ENCODE data around the gene TMED8. TPM values are rescaled to one million over a fixed set of nuclear protein-coding genes. Genes with fewer than 3 reads are reported as not detected.

Gene TMED8
- total RNA-seq, 1 experiment from 2014 or later = 14.2 TPM

GRCh38 chr14:77377502-77377844 lies 579 bp upstream of the TMED8 start:
- no peaks in the 10 kb centered on the region for H3K36me3 Mint-ChIP-seq
- ChIA-PET POLR2A (interaction anchor here (0.6 to 1.3 kb wide), 3 partner anchors 56 to 126 kb away, joined by 3 to 6 read pairs (median 5); partner anchors contain the start of gene GSTZ1), CTCF (interaction anchor here (0.6 to 2.0 kb wide), 13 partner anchors 12 to 307 kb away, joined by 3 to 19 read pairs (median 5); partner anchors contain the start of genes GSTZ1, POMT2 and VIPAS39)
- no peaks in the 10 kb centered on the region for H3K9me3 Mint-ChIP-seq
- ATAC-seq (no peak), DNase-seq (ENCODE audit: low spot score) (no peak)
- no peaks in the 10 kb centered on the region for H3K27me3 Mint-ChIP-seq (ENCODE audit: low read depth)
- H3K4me1 Mint-ChIP-seq = peaks cover 9% of the 10 kb centered on the region
- H3K4me3 Mint-ChIP-seq = no peak overlapping the region
- TF ChIP-seq RORB (CRISPR knock-in tag; IDR thresholded peaks at IDR 0.05) (no peak), NR1H2 (CRISPR knock-in tag; IDR thresholded peaks at IDR 0.05) (no peak), ZNF281 (CRISPR knock-in tag; IDR thresholded peaks at IDR 0.05) (no peak), SOX15 (CRISPR knock-in tag; IDR thresholded peaks at IDR 0.05) (no peak), MYBL2 (CRISPR knock-in tag; IDR thresholded peaks at IDR 0.05) (no peak)
- TF ChIP-seq, protein P1, sequence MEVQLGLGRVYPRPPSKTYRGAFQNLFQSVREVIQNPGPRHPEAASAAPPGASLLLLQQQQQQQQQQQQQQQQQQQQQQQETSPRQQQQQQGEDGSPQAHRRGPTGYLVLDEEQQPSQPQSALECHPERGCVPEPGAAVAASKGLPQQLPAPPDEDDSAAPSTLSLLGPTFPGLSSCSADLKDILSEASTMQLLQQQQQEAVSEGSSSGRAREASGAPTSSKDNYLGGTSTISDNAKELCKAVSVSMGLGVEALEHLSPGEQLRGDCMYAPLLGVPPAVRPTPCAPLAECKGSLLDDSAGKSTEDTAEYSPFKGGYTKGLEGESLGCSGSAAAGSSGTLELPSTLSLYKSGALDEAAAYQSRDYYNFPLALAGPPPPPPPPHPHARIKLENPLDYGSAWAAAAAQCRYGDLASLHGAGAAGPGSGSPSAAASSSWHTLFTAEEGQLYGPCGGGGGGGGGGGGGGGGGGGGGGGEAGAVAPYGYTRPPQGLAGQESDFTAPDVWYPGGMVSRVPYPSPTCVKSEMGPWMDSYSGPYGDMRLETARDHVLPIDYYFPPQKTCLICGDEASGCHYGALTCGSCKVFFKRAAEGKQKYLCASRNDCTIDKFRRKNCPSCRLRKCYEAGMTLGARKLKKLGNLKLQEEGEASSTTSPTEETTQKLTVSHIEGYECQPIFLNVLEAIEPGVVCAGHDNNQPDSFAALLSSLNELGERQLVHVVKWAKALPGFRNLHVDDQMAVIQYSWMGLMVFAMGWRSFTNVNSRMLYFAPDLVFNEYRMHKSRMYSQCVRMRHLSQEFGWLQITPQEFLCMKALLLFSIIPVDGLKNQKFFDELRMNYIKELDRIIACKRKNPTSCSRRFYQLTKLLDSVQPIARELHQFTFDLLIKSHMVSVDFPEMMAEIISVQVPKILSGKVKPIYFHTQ (CRISPR knock-in tag; IDR thresholded peaks at IDR 0.05) = no peak
- no peak overlapping the region for H3K27ac Mint-ChIP-seq

DNA sequence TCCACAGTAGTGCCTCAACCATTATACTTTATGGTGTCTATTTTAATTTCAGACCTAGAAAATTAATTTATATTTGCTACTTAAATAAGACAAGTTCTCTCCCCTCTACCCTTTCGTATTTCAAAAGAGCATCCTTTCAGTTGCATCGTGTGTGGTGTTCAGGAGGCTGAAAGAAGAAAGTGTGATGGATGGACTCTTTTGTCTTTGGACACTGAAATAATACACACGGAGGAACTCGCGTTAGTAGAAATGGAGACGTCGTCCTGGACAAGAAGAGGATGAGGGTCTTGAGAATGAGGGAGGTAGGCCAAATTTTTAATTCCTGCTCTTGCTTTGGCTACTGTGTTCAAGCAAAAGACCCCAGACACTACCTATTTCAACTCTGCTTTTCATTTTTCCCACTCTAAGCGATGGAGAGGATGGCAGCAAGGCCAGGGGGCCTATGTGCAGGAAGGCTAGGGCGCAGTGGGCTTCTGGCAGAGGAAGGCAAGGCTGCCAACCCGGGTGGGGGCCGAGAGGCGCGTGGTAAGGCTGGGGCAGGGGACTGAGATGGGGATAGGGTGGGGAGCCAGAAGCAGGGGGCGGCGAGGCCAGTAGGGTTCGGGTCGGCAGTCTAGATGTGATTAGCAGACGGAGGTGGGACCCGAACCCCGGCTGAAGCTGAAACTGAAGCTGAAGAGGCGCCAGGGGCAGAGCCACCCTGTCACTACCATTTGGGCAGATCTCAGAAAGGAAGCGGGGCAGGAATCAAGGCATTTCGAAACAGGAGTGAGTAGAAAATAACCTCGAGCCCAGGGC lies 722 bp downstream of the TMED8 start:
- DNase-seq (ENCODE audit: low spot score) = peak; percentile 32
- no peaks in the 10 kb centered on the region for H3K36me3 Mint-ChIP-seq
- no peaks in the 10 kb centered on the region for H3K9me3 Mint-ChIP-seq
- CTCF ChIA-PET = interaction anchor here (1.0 to 2.0 kb wide), 10 partner anchors 14 to 306 kb away, joined by 3 to 19 read pairs (median 8); partner anchors contain the start of genes GSTZ1, POMT2 and VIPAS39
- peaks cover 9% of the 10 kb centered on the region for H3K4me1 Mint-ChIP-seq
- peak; percentile 43 for ATAC-seq
- POLR2A ChIA-PET = interaction anchor here (1.0 to 1.3 kb wide), 2 partner anchors 55 to 60 kb away, joined by 3 to 5 read pairs; partner anchors contain the start of gene GSTZ1
- no peaks in the 10 kb centered on the region for H3K27me3 Mint-ChIP-seq (ENCODE audit: low read depth)
- no peak overlapping the region for H3K27ac Mint-ChIP-seq
- peak overlapping the region; percentile 85 for H3K4me3 Mint-ChIP-seq
- TF ChIP-seq ZNF121 (CRISPR knock-in tag; IDR thresholded peaks at IDR 0.05) (no peak), CREM (CRISPR knock-in tag; IDR thresholded peaks at IDR 0.05) (no peak), CBFB (CRISPR knock-in tag; IDR thresholded peaks at IDR 0.05; ENCODE audit: low read depth) (no peak), IRF1 (CRISPR knock-in tag; IDR thresholded peaks at IDR 0.05) (no peak), ATF1 (CRISPR knock-in tag; IDR thresholded peaks at IDR 0.05) (no peak), ETV6 (CRISPR knock-in tag; IDR thresholded peaks at IDR 0.05) (no peak)
- TF ChIP-seq, protein P2, sequence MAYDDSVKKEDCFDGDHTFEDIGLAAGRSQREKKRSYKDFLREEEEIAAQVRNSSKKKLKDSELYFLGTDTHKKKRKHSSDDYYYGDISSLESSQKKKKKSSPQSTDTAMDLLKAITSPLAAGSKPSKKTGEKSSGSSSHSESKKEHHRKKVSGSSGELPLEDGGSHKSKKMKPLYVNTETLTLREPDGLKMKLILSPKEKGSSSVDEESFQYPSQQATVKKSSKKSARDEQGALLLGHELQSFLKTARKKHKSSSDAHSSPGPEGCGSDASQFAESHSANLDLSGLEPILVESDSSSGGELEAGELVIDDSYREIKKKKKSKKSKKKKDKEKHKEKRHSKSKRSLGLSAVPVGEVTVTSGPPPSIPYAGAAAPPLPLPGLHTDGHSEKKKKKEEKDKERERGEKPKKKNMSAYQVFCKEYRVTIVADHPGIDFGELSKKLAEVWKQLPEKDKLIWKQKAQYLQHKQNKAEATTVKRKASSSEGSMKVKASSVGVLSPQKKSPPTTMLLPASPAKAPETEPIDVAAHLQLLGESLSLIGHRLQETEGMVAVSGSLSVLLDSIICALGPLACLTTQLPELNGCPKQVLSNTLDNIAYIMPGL (CRISPR knock-in tag; IDR thresholded peaks at IDR 0.05) = no peak

Data from WTC11 (cell line).